ENCODE data around the gene NFASC.

Gene NFASC

GRCh38 chr1:204923626-204924012 is 53.0 kb downstream of the NFASC start:
- peaks cover 63% of the 10 kb centered on the region for H3K27me3 ChIP-seq
- no peaks in the 10 kb centered on the region for H3K9me3 ChIP-seq
- no peak overlapping the region for H3K27ac ChIP-seq
- TF ChIP-seq CTCF (IDR thresholded peaks at IDR 0.05): no peak
- H3K36me3 ChIP-seq: no peaks in the 10 kb centered on the region
- no peak overlapping the region for H3K4me3 ChIP-seq (ENCODE audit: low read depth in 1 of 2, low read length in 1 of 2)
- no peaks in the 10 kb centered on the region for H3K4me1 ChIP-seq (ENCODE audit: control insufficient read depth in 1 of 2, insufficient read depth in 1 of 2, low read depth in 1 of 2, low read length in 1 of 2)

- H3K27ac ChIP-seq: no peak overlapping the region
- no peaks in the 10 kb centered on the region for H3K36me3 ChIP-seq
- H3K27me3 ChIP-seq: peaks cover 69% of the 10 kb centered on the region
- H3K4me1 ChIP-seq (ENCODE audit: control insufficient read depth in 1 of 2, insufficient read depth in 1 of 2, low read depth in 1 of 2, low read length in 1 of 2): no peaks in the 10 kb centered on the region
- no peaks in the 10 kb centered on the region for H3K9me3 ChIP-seq
- TF ChIP-seq CTCF (IDR thresholded peaks at IDR 0.05): no peak
- no peak overlapping the region for H3K4me3 ChIP-seq (ENCODE audit: low read depth in 1 of 2, low read length in 1 of 2)
Measured at GRCh38 chr1:204924013-204924759, 53.5 kb downstream of the NFASC start.

GRCh38 chr1:204925701-204926100 is 55.0 kb downstream of the NFASC start:
- peaks cover 81% of the 10 kb centered on the region for H3K27me3 ChIP-seq
- no peaks in the 10 kb centered on the region for H3K9me3 ChIP-seq
- no peaks in the 10 kb centered on the region for H3K36me3 ChIP-seq
- H3K27ac ChIP-seq: no peak overlapping the region
- H3K4me1 ChIP-seq (ENCODE audit: control insufficient read depth in 1 of 2, insufficient read depth in 1 of 2, low read depth in 1 of 2, low read length in 1 of 2): no peaks in the 10 kb centered on the region
- H3K4me3 ChIP-seq (ENCODE audit: low read depth in 1 of 2, low read length in 1 of 2): no peak overlapping the region
- TF ChIP-seq CTCF (IDR thresholded peaks at IDR 0.05): no peak

GRCh38 chr1:204927673-204928641 is 57.3 kb downstream of the NFASC start:
- Histone ChIP-seq H3K27me3 (peaks cover 91% of the 10 kb centered on the region), H3K36me3 (no peaks in the 10 kb centered on the region), H3K9me3 (no peaks in the 10 kb centered on the region), H3K4me3 (ENCODE audit: low read depth in 1 of 2, low read length in 1 of 2) (no peak overlapping the region), H3K27ac (no peak overlapping the region), H3K4me1 (ENCODE audit: control insufficient read depth in 1 of 2, insufficient read depth in 1 of 2, low read depth in 1 of 2, low read length in 1 of 2) (no peaks in the 10 kb centered on the region)
- TF ChIP-seq CTCF (IDR thresholded peaks at IDR 0.05): no peak

- no peak overlapping the region for H3K4me3 ChIP-seq (ENCODE audit: low read depth in 1 of 2, low read length in 1 of 2)
- no peak overlapping the region for H3K27ac ChIP-seq
- peaks cover 91% of the 10 kb centered on the region for H3K27me3 ChIP-seq
- H3K9me3 ChIP-seq: no peaks in the 10 kb centered on the region
- H3K36me3 ChIP-seq: no peaks in the 10 kb centered on the region
- H3K4me1 ChIP-seq (ENCODE audit: control insufficient read depth in 1 of 2, insufficient read depth in 1 of 2, low read depth in 1 of 2, low read length in 1 of 2): no peaks in the 10 kb centered on the region
- TF ChIP-seq CTCF (IDR thresholded peaks at IDR 0.05): no peak
Measured at GRCh38 chr1:204928671-204929486, 58.2 kb downstream of the NFASC start.

All from neutrophil (primary cell).